Tibial artery (tissue), 4 donors: ENCODE results near the gene SEPSECS.
A peak's percentile ranks its signal among the peaks of the same experiment; 100 is the strongest.

Experiments
- DNase-seq, 2 donors: peaks; one replicate each; pipeline ENCODE4 v3.0.0-alpha.2; 2019
- H3K27ac ChIP-seq, 2 donors: fragments of 200-600 bp; sonication (generic) in 1 of 2; 1 replicate in 1 of 2; 2 replicates in 1 of 2; pipeline ENCODE4 v1.5.1; 2018 to 2019; ENCODE audit warnings: mild to moderate bottlenecking in 1 of 2
- H3K27me3 ChIP-seq, 2 donors: fragments of 200-600 bp; sonication (generic) in 1 of 2; one replicate each; pipeline versions ENCODE4 v1.5.1 to v1.6.0; 2016 to 2019
- H3K36me3 ChIP-seq, 3 donors: fragments of 200-600 bp; sonication (generic) in 2 of 3; one replicate each; pipeline ENCODE4 v1.5.1; 2016 to 2019; ENCODE audit warnings: mild to moderate bottlenecking in 2 of 3
- H3K4me1 ChIP-seq, 4 donors: fragments of 200-600 bp; sonication (generic) in 2 of 4; 1 replicate in 3 of 4; 2 replicates in 1 of 4; pipeline ENCODE4 v1.5.1; 2016 to 2019
- H3K4me3 ChIP-seq, 2 donors: fragments of 200-600 bp; sonication (generic) in 1 of 2; 1 replicate in 1 of 2; 2 replicates in 1 of 2; pipeline ENCODE4 v1.5.1; 2018 to 2019; ENCODE audit warnings: mild to moderate bottlenecking in 2 of 2
- H3K9me3 ChIP-seq, 3 donors: fragments of 200-600 bp; sonication (generic) in 1 of 3; one replicate each; pipeline ENCODE4 v1.5.1; 2016 to 2019
- CTCF ChIP-seq, 2 experiments: fragments of 200-600 bp in 1 of 2; fragments of 450-650 bp in 1 of 2; IDR thresholded peaks; one replicate each; pipeline ENCODE4 v1.5.1; 2017 to 2019; ENCODE audit warnings: antibody characterized with exemption in 2 of 2, mild to moderate bottlenecking in 1 of 2, moderate library complexity in 1 of 2
- intact Hi-C: fragments of 100-400 bp; cut with DNase I; formaldehyde crosslinking; loops from one replicate; pipeline ENCODE4 v1.15.0; 2023; ENCODE audit warnings: low total_unique reads

Gene SEPSECS

GRCh38 chr4:25155947-25156346, 4.3 kb downstream of the SEPSECS start:
- Histone ChIP-seq H3K27ac (no peak overlapping the region), H3K4me1 (peaks cover 0 to 7% (median 0%) of the 10 kb centered on the region in 4 donors), H3K36me3 (peaks cover 0 to 6% (median 2%) of the 10 kb centered on the region in 3 donors), H3K9me3 (no peaks in the 10 kb centered on the region), H3K4me3 (no peak overlapping the region), H3K27me3 (no peaks in the 10 kb centered on the region)
- no peak for DNase-seq
- TF ChIP-seq CTCF (IDR thresholded peaks at IDR 0.05) = no peak
- intact Hi-C loops = no loop called here

- Histone ChIP-seq H3K27ac (no peak overlapping the region), H3K4me3 (no peak overlapping the region), H3K36me3 (peaks cover 5 to 8% (median 6%) of the 10 kb centered on the region in 3 donors), H3K9me3 (no peaks in the 10 kb centered on the region), H3K4me1 (peaks cover 0 to 7% (median 0%) of the 10 kb centered on the region in 4 donors), H3K27me3 (no peaks in the 10 kb centered on the region)
- intact Hi-C loops = no loop called here
- TF ChIP-seq CTCF (IDR thresholded peaks at IDR 0.05) = no peak
- DNase-seq = no peak
Measured at GRCh38 chr4:25154594-25155265, 5.5 kb downstream of the SEPSECS start.

GRCh38 chr4:25146076-25146475, 14.2 kb downstream of the SEPSECS start:
- Histone ChIP-seq H3K27ac (no peak overlapping the region), H3K4me3 (no peak overlapping the region), H3K4me1 (no peaks in the 10 kb centered on the region), H3K27me3 (no peaks in the 10 kb centered on the region), H3K36me3 (peaks cover 3 to 18% (median 16%) of the 10 kb centered on the region in 3 donors), H3K9me3 (no peaks in the 10 kb centered on the region)
- DNase-seq = no peak
- intact Hi-C loops = loop anchor here (10.0 kb wide), 1 partner anchor 661 kb away; no protein-coding TSS in a partner anchor
- no peak for TF ChIP-seq CTCF (IDR thresholded peaks at IDR 0.05)

GRCh38 chr4:25144870-25145481, 15.3 kb downstream of the SEPSECS start:
- no peaks in the 10 kb centered on the region for H3K4me1 ChIP-seq
- H3K4me3 ChIP-seq = no peak overlapping the region
- H3K27me3 ChIP-seq = no peaks in the 10 kb centered on the region
- H3K36me3 ChIP-seq = peaks cover 6 to 11% (median 11%) of the 10 kb centered on the region in 3 donors
- DNase-seq = no peak
- no peak overlapping the region for H3K27ac ChIP-seq
- no peaks in the 10 kb centered on the region for H3K9me3 ChIP-seq
- TF ChIP-seq CTCF (IDR thresholded peaks at IDR 0.05) = peak; percentile 37 to 42
- intact Hi-C loops = loop anchor here (5.0 to 10.0 kb wide), 2 partner anchors 163 to 660 kb away; no protein-coding TSS in a partner anchor

GRCh38 chr4:25142468-25142867, 17.8 kb downstream of the SEPSECS start:
- no peak overlapping the region for H3K27ac ChIP-seq
- DNase-seq = no peak
- no peaks in the 10 kb centered on the region for H3K4me1 ChIP-seq
- no peaks in the 10 kb centered on the region for H3K27me3 ChIP-seq
- intact Hi-C loops = loop anchor here (5.0 to 10.0 kb wide), 2 partner anchors 160 to 658 kb away; no protein-coding TSS in a partner anchor
- no peak for TF ChIP-seq CTCF (IDR thresholded peaks at IDR 0.05)
- no peak overlapping the region for H3K4me3 ChIP-seq
- peaks cover 12 to 19% (median 17%) of the 10 kb centered on the region in 3 donors for H3K36me3 ChIP-seq
- no peaks in the 10 kb centered on the region for H3K9me3 ChIP-seq
